ENCODE measurements around the gene PARN.

- TF ChIP-seq POLR2AphosphoS5 (IDR thresholded peaks at IDR 0.05), result no peak
- TF ChIP-seq, protein P1, sequence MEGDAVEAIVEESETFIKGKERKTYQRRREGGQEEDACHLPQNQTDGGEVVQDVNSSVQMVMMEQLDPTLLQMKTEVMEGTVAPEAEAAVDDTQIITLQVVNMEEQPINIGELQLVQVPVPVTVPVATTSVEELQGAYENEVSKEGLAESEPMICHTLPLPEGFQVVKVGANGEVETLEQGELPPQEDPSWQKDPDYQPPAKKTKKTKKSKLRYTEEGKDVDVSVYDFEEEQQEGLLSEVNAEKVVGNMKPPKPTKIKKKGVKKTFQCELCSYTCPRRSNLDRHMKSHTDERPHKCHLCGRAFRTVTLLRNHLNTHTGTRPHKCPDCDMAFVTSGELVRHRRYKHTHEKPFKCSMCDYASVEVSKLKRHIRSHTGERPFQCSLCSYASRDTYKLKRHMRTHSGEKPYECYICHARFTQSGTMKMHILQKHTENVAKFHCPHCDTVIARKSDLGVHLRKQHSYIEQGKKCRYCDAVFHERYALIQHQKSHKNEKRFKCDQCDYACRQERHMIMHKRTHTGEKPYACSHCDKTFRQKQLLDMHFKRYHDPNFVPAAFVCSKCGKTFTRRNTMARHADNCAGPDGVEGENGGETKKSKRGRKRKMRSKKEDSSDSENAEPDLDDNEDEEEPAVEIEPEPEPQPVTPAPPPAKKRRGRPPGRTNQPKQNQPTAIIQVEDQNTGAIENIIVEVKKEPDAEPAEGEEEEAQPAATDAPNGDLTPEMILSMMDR (IDR thresholded peaks at IDR 0.05), result no peak
These were observed 171.5 kb downstream of the PARN start for GRCh38 chr16:14458576-14458975.

Data from stomach (tissue), 4 donors.